Measurements from ENCODE around the gene BCL10. TPM values are rescaled to one million over a fixed set of nuclear protein-coding genes. Genes with fewer than 3 reads are reported as not detected.

The BCL10 gene
- polyA plus RNA-seq, 1 donor (not counting 4 experiments of a cell fraction or from before 2014, with no cell fraction given) = 22.4 TPM

- Histone ChIP-seq H4K20me1 (ENCODE audit: control insufficient read depth, extremely low read depth, insufficient read depth, low read length) (no peaks in the 10 kb centered on the region), H3K79me2 (ENCODE audit: control insufficient read depth, insufficient read depth, low read length) (no peaks in the 10 kb centered on the region), H3K4me2 (ENCODE audit: control insufficient read depth, extremely low read depth, insufficient read depth, low read depth, low read length) (peak overlapping the region; percentile 16), H3K36me3 (ENCODE audit: control insufficient read depth in 2 of 2, extremely low read depth in 1 of 2, insufficient read depth in 2 of 2, low read length in 2 of 2) (no peaks in the 10 kb centered on the region), H3K9ac (ENCODE audit: control insufficient read depth, extremely low read depth, insufficient read depth, low read length) (no peak overlapping the region), H3K27ac (ENCODE audit: control insufficient read depth, insufficient read depth, low read length) (no peak overlapping the region), H2AFZ (ENCODE audit: control insufficient read depth, low read length) (peak overlapping the region; percentile 31), H3K9me1 (ENCODE audit: control insufficient read depth, extremely low read depth, insufficient read depth, low read length) (no peaks in the 10 kb centered on the region), H3K4me3 (ENCODE audit: control insufficient read depth in 2 of 3, extremely low read depth in 1 of 3, insufficient read depth in 2 of 3, low read depth in 1 of 3, low read length in 3 of 3) (no peak overlapping the region), H3K9me3 (ENCODE audit: control insufficient read depth, low read depth, low read length) (no peaks in the 10 kb centered on the region), H3K4me1 (ENCODE audit: control insufficient read depth, extremely low read depth, insufficient read depth, low read length) (peaks cover 18% of the 10 kb centered on the region), H3K27me3 (ENCODE audit: control insufficient read depth, extremely low read depth, insufficient read depth, low read length) (no peaks in the 10 kb centered on the region)
- TF ChIP-seq, protein P1, sequence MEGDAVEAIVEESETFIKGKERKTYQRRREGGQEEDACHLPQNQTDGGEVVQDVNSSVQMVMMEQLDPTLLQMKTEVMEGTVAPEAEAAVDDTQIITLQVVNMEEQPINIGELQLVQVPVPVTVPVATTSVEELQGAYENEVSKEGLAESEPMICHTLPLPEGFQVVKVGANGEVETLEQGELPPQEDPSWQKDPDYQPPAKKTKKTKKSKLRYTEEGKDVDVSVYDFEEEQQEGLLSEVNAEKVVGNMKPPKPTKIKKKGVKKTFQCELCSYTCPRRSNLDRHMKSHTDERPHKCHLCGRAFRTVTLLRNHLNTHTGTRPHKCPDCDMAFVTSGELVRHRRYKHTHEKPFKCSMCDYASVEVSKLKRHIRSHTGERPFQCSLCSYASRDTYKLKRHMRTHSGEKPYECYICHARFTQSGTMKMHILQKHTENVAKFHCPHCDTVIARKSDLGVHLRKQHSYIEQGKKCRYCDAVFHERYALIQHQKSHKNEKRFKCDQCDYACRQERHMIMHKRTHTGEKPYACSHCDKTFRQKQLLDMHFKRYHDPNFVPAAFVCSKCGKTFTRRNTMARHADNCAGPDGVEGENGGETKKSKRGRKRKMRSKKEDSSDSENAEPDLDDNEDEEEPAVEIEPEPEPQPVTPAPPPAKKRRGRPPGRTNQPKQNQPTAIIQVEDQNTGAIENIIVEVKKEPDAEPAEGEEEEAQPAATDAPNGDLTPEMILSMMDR (optimal IDR thresholded peaks at IDR 0.05 in 1 of 3, IDR thresholded peaks at IDR 0.05 in 1 of 3, conservative IDR thresholded peaks at IDR 0.05 in 1 of 3; ENCODE audit: extremely low read depth in 1 of 3, insufficient read depth in 2 of 3, low read length in 3 of 3) = no peak
- no peak for TF ChIP-seq EZH2 (IDR thresholded peaks at IDR 0.05; ENCODE audit: low read length)
- DNase-seq (ENCODE audit: low read depth, low spot score) (no peak), FAIRE-seq (peak; percentile 32)
- dilution Hi-C loops (cut with MboI; ENCODE audit: extremely low pct_ligation_motif_present, low sequenced_read_pairs) = no loop called here
These were observed 50.6 kb downstream of the BCL10 start for GRCh38 chr1:85225624-85226380.

DNA sequence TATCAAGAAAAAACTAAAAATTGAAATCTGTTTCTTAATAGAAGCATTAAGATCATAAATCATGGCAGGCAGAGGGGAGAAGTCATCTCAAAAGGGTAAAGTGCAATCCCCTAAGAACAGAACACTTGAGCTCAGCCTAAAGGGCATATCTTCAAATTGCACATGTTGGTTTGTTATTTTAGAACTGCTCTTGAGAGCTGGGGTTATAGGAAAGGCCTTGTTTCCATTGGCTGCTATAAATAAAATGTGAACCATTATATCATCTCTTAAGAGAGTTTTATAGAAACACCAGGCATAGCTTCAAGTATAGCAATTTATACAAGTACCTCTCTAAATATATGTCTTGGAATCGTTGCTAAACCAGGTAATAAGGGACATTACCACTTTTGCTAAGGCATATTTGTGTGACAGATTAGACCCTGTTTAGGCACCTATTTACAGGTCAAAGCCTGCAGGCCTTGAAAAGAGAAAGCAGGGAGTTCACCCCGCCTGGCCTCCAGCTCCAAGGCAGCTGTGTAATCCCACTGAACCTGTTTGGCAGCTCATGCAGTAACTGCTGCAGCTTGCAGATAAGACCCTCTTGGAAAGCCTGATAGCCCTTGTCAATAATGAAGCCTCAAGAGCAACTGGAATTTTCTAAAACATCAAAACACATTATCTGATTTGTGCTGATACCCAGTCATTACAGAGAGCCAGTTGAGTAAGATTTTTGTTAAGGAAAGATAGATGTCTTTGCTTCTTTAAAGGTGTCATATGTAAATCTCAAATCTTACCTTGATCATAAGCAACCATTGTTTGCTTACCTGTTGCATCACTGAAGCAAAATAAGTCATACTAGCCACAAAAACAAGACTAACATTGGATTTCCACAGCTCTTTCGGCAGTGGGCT, 51.5 kb downstream of the BCL10 start:
- Histone ChIP-seq H3K27ac (ENCODE audit: control insufficient read depth, insufficient read depth, low read length) (no peak overlapping the region), H3K4me1 (ENCODE audit: control insufficient read depth, extremely low read depth, insufficient read depth, low read length) (peaks cover 18% of the 10 kb centered on the region), H3K9ac (ENCODE audit: control insufficient read depth, extremely low read depth, insufficient read depth, low read length) (no peak overlapping the region), H3K9me3 (ENCODE audit: control insufficient read depth, low read depth, low read length) (no peaks in the 10 kb centered on the region), H3K79me2 (ENCODE audit: control insufficient read depth, insufficient read depth, low read length) (no peaks in the 10 kb centered on the region), H3K27me3 (ENCODE audit: control insufficient read depth, extremely low read depth, insufficient read depth, low read length) (no peaks in the 10 kb centered on the region), H3K36me3 (ENCODE audit: control insufficient read depth in 2 of 2, extremely low read depth in 1 of 2, insufficient read depth in 2 of 2, low read length in 2 of 2) (no peaks in the 10 kb centered on the region), H3K4me3 (ENCODE audit: control insufficient read depth in 2 of 3, extremely low read depth in 1 of 3, insufficient read depth in 2 of 3, low read depth in 1 of 3, low read length in 3 of 3) (no peak overlapping the region), H4K20me1 (ENCODE audit: control insufficient read depth, extremely low read depth, insufficient read depth, low read length) (no peaks in the 10 kb centered on the region), H3K4me2 (ENCODE audit: control insufficient read depth, extremely low read depth, insufficient read depth, low read depth, low read length) (peak overlapping the region; percentile 16), H2AFZ (ENCODE audit: control insufficient read depth, low read length) (no peak overlapping the region), H3K9me1 (ENCODE audit: control insufficient read depth, extremely low read depth, insufficient read depth, low read length) (no peaks in the 10 kb centered on the region)
- DNase-seq (ENCODE audit: low read depth, low spot score) (no peak), FAIRE-seq (peak; percentile 71)
- dilution Hi-C loops (cut with MboI; ENCODE audit: extremely low pct_ligation_motif_present, low sequenced_read_pairs) = no loop called here
- TF ChIP-seq EZH2 (IDR thresholded peaks at IDR 0.05; ENCODE audit: low read length) = no peak
- TF ChIP-seq, protein P1 (optimal IDR thresholded peaks at IDR 0.05 in 1 of 3, IDR thresholded peaks at IDR 0.05 in 1 of 3, conservative IDR thresholded peaks at IDR 0.05 in 1 of 3; ENCODE audit: extremely low read depth in 1 of 3, insufficient read depth in 2 of 3, low read length in 3 of 3) = no peak

Measured in keratinocyte (primary cell).